Measurements from ENCODE around the gene ID2. TPM values are rescaled to one million over a fixed set of nuclear protein-coding genes. Genes with fewer than 3 reads are reported as not detected.

Gene ID2
- total RNA-seq, 2 experiments from 2014 or later = 238 to 242 TPM

- peaks cover 3% of the 10 kb centered on the region for H3K4me1 Mint-ChIP-seq (ENCODE audit: low read depth)
- no peak for TF ChIP-seq CTCF (IDR thresholded peaks at IDR 0.05)
- Histone ChIP-seq H3K36me3 (ENCODE audit: insufficient read depth, low read length) (no peaks in the 10 kb centered on the region), H3K4me1 (ENCODE audit: insufficient read depth, low read length) (peaks cover under 1% of the 10 kb centered on the region), H3K9me3 (ENCODE audit: control insufficient read depth in 1 of 2, insufficient read depth in 1 of 2, low read length in 2 of 2) (no peaks in the 10 kb centered on the region), H3K4me3 (ENCODE audit: low read length) (no peak overlapping the region), H3K27me3 (ENCODE audit: control insufficient read depth in 1 of 2, insufficient read depth in 2 of 2, low read length in 2 of 2) (no peaks in the 10 kb centered on the region), H3K27ac (ENCODE audit: low read depth in 1 of 2, low read length in 2 of 2) (no peak overlapping the region)
- CTCF ChIA-PET = no interaction called here
- no peaks in the 10 kb centered on the region for H3K27me3 Mint-ChIP-seq
- intact Hi-C loops (cut with DNase I, micrococcal nuclease) = no loop called here
- POLR2A ChIA-PET = no interaction called here
- no peak for DNase-seq
- no peak overlapping the region for H3K4me3 Mint-ChIP-seq
- no peaks in the 10 kb centered on the region for H3K36me3 Mint-ChIP-seq (ENCODE audit: low read depth)
- ATAC-seq (ENCODE audit: poor library complexity) = no peak
- H3K27ac Mint-ChIP-seq = no peak overlapping the region
- H3K9me3 Mint-ChIP-seq = no peaks in the 10 kb centered on the region
Observed at GRCh38 chr2:8636721-8637636, 44.9 kb upstream of the ID2 start.

DNA sequence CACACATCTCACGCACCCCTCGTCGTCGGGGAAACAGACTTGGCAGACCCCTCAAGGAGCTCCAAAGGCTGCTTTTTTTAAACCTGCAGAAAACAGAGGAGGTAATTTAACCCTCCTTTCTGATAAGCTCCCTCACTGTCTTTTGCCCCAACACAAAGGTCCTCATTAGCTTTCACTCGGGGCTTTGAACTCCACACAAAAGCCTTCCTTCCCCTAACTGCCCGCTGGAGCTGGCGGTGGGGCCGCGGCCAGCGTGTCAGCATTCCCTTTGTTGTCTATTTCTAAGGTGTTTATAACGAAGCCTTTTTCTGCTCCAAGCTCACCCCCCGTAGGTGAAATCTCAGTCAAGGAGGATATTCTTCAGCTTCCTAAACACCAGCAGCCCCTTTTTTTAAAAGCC, 43.5 kb upstream of the ID2 start:
- H3K4me1 ChIP-seq (ENCODE audit: insufficient read depth, low read length) = no peaks in the 10 kb centered on the region
- POLR2A ChIA-PET = no interaction called here
- intact Hi-C loops (cut with DNase I, micrococcal nuclease) = no loop called here
- no peak for DNase-seq
- no peaks in the 10 kb centered on the region for H3K9me3 ChIP-seq (ENCODE audit: control insufficient read depth in 1 of 2, insufficient read depth in 1 of 2, low read length in 2 of 2)
- Mint-ChIP-seq H3K4me3 (no peak overlapping the region), H3K9me3 (no peaks in the 10 kb centered on the region), H3K4me1 (ENCODE audit: low read depth) (no peaks in the 10 kb centered on the region), H3K27ac (no peak overlapping the region), H3K27me3 (no peaks in the 10 kb centered on the region), H3K36me3 (ENCODE audit: low read depth) (no peaks in the 10 kb centered on the region)
- TF ChIP-seq CTCF (IDR thresholded peaks at IDR 0.05) = no peak
- H3K4me3 ChIP-seq (ENCODE audit: low read length) = no peak overlapping the region
- no peak for ATAC-seq (ENCODE audit: poor library complexity)
- CTCF ChIA-PET = no interaction called here
- no peaks in the 10 kb centered on the region for H3K27me3 ChIP-seq (ENCODE audit: control insufficient read depth in 1 of 2, insufficient read depth in 2 of 2, low read length in 2 of 2)
- H3K27ac ChIP-seq (ENCODE audit: low read depth in 1 of 2, low read length in 2 of 2) = no peak overlapping the region
- H3K36me3 ChIP-seq (ENCODE audit: insufficient read depth, low read length) = no peaks in the 10 kb centered on the region

GRCh38 chr2:8639122-8639635, 42.7 kb upstream of the ID2 start:
- ChIA-PET CTCF (no interaction called here), POLR2A (no interaction called here)
- H3K27ac ChIP-seq (ENCODE audit: low read depth in 1 of 2, low read length in 2 of 2) = no peak overlapping the region
- DNase-seq = no peak
- H3K4me1 ChIP-seq (ENCODE audit: insufficient read depth, low read length) = no peaks in the 10 kb centered on the region
- intact Hi-C loops (cut with DNase I, micrococcal nuclease) = no loop called here
- no peaks in the 10 kb centered on the region for H3K36me3 Mint-ChIP-seq (ENCODE audit: low read depth)
- H3K4me3 Mint-ChIP-seq = no peak overlapping the region
- H3K4me1 Mint-ChIP-seq (ENCODE audit: low read depth) = no peaks in the 10 kb centered on the region
- H3K9me3 ChIP-seq (ENCODE audit: control insufficient read depth in 1 of 2, insufficient read depth in 1 of 2, low read length in 2 of 2) = no peaks in the 10 kb centered on the region
- no peaks in the 10 kb centered on the region for H3K27me3 ChIP-seq (ENCODE audit: control insufficient read depth in 1 of 2, insufficient read depth in 2 of 2, low read length in 2 of 2)
- no peak for ATAC-seq (ENCODE audit: poor library complexity)
- H3K27me3 Mint-ChIP-seq = no peaks in the 10 kb centered on the region
- no peak overlapping the region for H3K4me3 ChIP-seq (ENCODE audit: low read length)
- H3K27ac Mint-ChIP-seq = no peak overlapping the region
- no peaks in the 10 kb centered on the region for H3K9me3 Mint-ChIP-seq
- TF ChIP-seq CTCF (IDR thresholded peaks at IDR 0.05) = no peak
- no peaks in the 10 kb centered on the region for H3K36me3 ChIP-seq (ENCODE audit: insufficient read depth, low read length)
